Activated CD4-positive, CD25-positive, alpha-beta regulatory T cell treated with anti-CD3 and anti-CD28 coated beads, Interleukin-2, amount 50 U/mL, for 24 hours (primary cell): Measurements from ENCODE around the gene PIGS.
"Not testable (repeated sequence)": the region's sequence is repeated elsewhere in the genome, so short reads cannot be mapped to it uniquely, and the experiment has no call there.

Experiments used
- ATAC-seq, 2 donors: fragments of 150-1000 bp; cut with Tn5 transposase; one replicate each; pipeline ENCODE4 v1.10.0; 2021; ENCODE audit warnings: mild to moderate bottlenecking in 1 of 2, moderate library complexity in 1 of 2

PIGS gene

DNA sequence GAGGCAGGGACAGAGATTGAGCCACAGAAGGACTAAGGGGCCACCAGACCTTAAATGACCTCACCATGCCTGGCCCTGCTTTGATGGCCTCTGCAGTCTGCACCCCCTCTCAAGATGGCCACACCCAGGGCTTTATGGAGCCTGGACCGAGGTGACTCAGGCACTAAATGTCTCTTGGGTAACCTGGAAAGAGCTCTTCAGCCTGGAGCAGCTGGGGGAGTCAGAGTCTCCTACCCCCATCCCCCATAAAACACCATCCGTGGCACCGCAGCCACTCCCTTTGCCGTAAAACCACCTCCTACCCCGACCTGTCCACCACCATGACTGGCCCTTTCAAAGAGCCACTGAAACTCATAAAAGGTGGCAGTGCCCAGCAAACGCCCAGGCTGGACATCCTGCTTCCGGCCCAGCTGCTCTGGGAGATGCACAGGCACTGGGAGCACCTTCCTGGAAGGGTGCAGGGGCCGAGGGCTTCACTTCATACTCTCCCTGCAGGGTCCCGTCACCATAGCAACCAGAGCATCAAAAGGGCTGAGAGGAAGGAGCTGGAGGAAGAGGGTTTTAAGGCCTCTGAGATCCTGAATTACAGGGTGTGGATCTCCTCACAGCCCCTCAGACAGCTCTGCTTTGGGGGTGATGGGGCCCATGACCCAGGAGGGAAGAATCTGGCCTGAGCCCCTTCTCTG, 42.9 kb downstream of the PIGS start:
- ATAC-seq = no peak

GRCh38 chr17:28527859-28528258, 43.5 kb downstream of the PIGS start:
- no peak for ATAC-seq

DNA sequence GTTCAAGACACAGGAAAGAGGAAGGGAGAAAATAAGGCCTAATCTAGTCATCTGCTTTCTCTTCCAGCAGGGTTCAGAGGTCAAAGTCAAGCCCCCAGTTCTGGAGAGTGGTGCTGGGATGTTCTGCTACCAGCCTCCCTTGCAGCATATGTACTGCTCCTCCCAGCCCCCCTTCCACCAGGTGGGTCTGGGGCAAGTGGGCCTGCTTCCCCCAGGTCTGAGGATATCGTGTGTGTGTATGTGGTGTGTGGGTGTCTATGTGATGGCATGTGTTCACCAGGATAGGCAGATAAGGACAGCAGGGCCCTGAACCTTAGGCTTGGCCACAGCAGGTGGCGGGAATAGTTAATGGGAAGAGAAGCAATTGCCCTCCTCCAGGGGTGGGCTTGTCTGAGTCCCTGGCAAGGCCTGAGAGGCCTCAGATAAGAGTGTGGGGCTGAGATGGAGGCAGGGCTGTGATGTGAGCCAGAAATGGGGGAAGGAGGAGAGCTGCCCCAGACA, 44.1 kb downstream of the PIGS start:
- ATAC-seq = no peak

DNA sequence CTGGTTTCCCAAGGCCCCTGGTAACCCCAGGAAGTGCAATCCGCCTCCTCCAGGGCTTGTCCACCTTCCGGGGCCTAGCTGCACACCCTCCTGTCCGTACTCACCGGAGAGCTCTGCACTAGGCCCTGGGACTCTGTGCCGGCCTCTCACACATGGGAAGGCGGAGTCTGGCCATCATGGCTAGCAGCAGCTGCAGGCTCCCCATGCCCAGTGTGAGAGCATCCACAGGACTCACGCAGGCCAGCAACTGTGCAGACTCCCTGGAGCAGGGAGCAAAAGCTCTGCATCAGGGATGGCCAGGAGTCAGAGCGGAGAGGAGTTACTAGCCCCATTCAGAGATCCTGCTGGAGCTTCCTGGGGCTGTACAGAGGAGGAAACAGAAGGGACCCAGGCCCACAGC, 44.9 kb downstream of the PIGS start:
- ATAC-seq = no peak

DNA sequence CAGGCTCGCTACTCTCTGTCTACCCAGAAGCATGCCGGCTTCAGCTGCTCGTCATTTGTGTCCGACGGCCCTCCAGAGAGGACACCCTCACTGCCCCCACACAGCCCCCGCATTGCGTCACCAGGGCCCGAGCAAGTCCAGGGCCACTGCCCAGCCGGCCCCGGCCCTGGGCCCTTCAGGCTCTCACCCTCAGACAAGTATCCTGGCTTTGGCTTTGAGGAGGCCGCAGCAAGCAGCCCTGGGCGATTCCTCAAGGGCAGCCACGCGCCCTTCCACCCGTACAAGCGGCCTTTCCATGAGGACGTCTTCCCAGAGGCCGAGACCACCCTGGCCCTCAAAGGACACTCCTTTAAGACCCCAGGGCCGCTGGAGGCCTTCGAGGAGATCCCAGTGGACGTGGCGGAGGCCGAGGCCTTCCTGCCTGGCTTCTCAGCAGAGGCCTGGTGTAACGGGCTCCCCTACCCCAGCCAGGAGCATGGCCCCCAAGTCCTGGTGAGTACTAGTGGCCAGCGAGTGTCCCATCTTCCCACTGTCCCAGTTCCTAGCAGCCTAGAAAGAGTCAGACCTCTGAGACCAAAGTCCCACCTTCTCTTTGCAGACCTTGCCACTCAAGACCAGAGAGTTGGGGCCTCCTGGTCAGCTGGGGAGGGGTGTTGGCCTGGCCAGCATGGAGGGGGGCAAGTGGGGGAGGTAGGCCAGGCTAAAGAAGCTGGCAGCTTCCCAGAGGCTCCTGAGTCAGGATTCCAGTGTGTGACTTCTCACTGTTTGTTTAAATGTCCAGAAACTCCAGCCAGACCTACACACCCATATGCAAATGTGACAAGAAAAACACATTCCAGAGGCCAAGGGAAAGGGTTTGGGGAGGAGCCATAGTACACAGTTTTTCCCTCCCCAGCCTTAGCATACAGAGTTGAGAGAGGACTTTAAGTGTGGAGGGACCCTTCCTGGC, 46.6 kb downstream of the PIGS start:
- ATAC-seq = no peak

DNA sequence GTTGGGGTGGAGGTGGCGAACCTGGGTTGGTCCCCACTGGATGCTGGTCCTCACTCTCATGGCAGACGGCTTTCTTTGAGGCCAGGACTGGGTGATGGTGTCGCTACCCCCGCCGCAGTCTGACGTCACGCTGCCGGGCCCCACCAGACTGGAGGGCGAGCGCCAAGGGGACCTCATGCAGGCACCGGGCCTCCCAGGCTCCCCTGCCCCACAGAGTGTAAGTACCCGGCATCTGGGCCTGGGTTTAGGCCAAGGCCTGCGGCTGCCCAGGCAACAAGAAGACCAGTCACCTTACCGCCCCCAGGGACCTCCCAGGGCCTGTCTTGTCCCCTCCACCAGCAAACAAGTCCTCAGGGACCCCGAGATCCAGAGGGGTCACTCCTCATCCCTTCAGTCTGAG, 47.4 kb downstream of the PIGS start:
- ATAC-seq = no peak

GRCh38 chr17:28523186-28523585, 48.1 kb downstream of the PIGS start:
- ATAC-seq = no peak

DNA sequence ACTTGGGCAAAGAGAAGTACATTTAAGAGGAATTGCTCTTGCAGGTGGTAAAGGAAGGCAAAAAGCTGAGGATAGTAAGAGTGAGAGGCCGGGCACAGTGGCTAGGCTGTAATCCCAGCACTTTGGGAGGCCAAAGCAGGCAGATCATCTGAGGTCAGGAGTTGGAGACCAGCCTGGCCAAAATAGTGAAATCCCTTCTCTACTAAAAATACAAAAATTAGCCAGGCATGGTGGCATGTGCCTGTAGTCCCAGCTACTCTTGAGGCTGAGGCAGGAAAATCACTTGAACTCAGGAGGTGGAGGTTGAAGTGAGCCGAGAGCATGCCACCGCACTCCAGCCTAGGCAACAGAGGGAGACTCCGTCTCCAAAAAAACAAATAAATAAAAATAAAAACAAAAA, 49.0 kb downstream of the PIGS start:
- not testable (repeated sequence) for ATAC-seq

DNA sequence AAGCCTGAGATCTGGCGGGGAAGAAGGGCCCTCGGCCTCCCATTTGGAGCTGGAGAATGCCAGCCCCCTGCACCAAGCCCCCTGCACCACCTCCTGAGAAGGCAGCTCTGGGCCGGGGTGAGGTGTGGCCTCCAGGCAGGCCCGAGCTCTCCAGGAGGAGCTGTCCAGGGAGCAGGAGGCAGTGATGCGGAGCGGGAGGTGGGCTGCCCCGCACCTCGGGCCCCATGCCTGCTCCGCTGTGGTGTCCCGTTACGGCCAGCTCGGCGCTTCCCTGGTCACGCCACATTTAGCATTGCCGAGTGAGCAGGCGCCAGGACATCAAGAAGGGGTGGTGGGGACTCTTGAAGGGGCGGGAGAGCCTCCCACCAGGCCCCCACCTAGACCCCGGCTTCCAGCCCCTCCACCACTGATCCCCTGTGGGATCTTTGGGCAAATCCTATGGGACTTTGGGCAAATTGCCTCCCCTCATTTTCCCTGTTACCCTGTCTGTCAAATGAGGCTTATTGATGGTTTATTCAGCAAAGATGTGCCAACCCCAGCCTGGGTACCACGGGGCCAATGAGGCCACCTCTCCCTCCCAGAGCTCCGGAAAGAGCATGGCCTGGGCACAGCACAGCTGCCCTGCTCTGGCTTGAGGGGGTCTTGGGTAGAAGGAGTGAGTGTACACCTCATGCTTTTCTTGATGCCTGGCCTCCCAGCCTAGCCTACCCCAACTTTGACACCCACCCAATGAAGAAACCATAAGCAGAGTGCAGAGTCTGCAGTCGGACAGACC, 49.8 kb downstream of the PIGS start:
- no peak for ATAC-seq

DNA sequence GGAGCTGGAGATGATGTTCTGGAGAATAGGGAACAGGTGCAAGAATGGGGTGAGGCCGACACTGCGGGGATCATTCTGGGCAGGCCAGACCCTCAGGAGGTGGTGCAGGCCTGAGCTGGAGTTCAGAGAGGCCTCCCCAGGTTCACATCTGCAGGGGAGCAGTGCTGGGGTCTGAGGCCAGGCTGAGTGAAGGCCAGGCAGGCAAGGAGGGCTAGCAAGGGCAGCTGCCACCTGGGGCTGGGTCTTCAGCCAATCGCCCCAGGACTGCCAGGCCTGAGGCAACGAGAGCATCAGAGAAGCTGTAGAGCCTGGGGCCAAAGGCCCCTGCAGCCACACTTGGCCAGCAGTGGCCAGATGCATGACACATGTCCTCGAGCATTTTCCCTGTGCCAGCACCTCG, 50.6 kb downstream of the PIGS start:
- ATAC-seq = no peak

GRCh38 chr17:28519236-28519635, 52.1 kb downstream of the PIGS start:
- ATAC-seq = no peak

DNA sequence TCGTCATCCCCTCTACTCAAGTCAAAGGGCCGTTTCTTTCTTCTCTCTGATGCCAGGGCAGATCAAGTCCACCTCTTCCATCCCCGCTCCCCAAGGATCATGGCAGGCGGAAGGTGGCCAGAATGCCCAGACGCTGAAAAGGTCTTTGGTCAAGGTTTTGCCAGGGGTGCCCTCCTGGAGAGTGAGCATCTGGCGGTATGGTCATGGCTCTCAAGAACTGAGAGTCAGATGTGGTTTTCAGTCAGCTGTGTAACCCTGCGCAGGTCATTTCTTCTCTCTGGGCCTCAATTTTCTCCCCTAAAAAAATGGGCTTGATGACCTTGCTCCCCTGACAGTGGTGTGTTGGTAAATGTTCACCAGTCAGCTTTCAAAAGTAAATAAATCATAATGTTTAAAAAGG, 52.7 kb downstream of the PIGS start:
- ATAC-seq = no peak

DNA sequence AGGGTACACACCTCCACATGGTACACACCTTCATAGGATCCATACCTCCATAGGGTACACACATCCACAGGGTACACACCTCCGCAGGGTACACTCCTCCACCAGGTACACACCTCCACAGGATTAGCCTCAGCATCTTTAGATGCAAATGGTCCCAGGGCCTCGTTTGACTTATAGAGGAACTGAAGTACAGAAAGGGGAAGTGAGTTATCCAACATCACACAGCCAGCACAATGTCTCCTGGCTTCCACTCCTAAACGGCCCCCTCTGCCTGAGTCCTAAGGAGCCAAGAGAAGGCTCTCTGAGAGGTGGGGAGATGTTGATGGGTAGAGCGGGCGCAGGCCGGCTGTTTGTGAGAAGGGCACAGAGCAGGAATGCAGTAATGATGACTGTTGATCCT, 53.2 kb downstream of the PIGS start:
- ATAC-seq = no peak

DNA sequence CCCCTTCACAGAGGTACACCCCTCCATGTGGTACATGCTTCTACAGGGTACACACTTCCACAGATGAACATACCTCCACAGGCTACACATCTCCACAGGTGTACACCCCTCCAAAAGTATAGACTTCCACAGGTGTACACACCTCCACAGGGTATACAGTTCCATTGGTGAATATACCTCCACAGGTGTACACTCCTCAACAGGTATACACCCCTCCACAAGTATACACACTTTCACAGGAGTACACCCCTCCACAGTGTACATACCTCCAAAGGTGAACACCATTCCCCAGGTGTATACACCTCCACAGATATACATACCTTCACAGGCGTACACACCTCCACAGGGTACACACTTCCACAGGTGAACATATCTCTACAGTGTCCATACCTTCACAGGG, 55.8 kb downstream of the PIGS start:
- ATAC-seq = no peak

GRCh38 chr17:28514561-28515002, 56.7 kb downstream of the PIGS start:
- no peak for ATAC-seq

GRCh38 chr17:28513476-28513875, 57.8 kb downstream of the PIGS start:
- ATAC-seq = no peak

- ATAC-seq = no peak
Observed at GRCh38 chr17:28511858-28512461, 59.4 kb downstream of the PIGS start.

DNA sequence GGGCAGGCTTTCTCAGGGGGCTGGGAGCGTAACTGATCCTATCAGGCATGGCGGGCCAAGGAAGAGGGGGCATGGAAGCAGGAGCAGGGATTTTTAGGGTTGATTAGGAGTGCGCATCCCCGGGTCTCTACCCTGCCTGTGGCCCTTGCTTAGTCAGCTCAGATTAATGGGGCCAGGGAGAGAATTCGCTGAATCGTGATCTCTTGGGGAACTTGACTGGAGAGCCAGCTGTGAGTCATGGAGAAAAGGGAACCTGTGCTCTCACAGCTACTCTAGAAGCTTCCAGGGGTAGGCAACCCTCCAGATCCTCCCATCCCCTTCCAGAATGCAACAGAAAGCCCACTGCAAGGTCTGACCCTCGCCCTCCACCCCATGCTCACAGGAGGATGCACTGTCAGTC, 61.5 kb downstream of the PIGS start:
- no peak for ATAC-seq

- no peak for ATAC-seq
Observed at GRCh38 chr17:28508211-28508724, 63.1 kb downstream of the PIGS start.

GRCh38 chr17:28507567-28508203, 63.6 kb downstream of the PIGS start:
- no peak for ATAC-seq

DNA sequence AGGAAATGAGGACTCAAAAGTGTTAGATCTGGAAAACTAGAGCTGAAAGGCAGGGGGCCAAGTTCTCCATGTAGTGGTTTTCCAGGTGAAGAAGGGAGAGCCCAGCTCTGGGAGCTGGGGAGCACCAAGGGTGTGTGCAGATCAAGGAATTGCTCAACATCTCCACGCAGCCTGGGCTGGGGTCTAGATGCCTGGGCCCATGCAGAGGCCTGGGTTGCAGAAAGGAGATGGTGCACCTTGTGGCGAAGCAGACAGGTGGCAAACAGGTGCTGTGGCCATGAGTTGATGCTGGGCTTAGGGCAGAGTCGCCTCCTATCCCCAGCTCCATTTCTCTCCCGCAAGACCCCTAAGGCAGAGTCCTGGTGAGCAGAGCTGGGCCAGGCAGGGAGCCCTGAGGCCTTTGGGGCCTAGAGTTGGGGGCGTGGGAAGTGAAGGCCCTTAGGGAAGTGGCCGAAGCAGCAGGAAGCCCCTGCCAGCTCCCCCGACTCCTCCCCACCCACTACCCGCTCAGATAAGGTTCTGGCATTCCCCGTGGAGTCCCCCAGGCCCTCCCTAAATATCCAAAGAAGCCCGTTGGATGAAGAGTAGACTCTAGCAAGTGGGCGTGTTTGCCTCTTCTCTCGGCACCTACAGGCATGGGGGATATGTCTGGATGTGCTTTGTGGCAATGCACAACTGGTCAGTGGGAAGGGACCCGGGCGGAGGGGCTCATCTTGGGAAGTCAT, 64.4 kb downstream of the PIGS start:
- no peak for ATAC-seq
